DOHH2 (cell line): ENCODE data around the gene PDHX.

Source experiments
- H3F3A ChIP-seq: fragments of 200-600 bp; sonication (generic), shearing (Covaris generic); 2 replicates; pipeline ENCODE4 v1.6.0; 2016; ENCODE audit warnings: antibody characterized with exemption, mild to moderate bottlenecking; ENCODE audit not compliant: control insufficient read depth, insufficient read depth
- H3K27ac ChIP-seq: fragments of 200-600 bp; sonication (generic); 2 replicates; pipeline ENCODE4 v1.5.1; 2014; ENCODE audit warnings: low read depth, mild to moderate bottlenecking, low read length, moderate library complexity
- H3K27me3 ChIP-seq: fragments of 200-600 bp; sonication (generic); 2 replicates; pipeline ENCODE4 v1.6.1; 2014; ENCODE audit warnings: mild to moderate bottlenecking, low read length, mixed read lengths; ENCODE audit not compliant: control insufficient read depth
- H3K36me3 ChIP-seq: fragments of 200-600 bp; sonication (generic); 2 replicates; pipeline ENCODE4 v1.6.1; 2014; ENCODE audit warnings: mild to moderate bottlenecking, low read length, moderate library complexity, mixed read lengths; ENCODE audit not compliant: control insufficient read depth
- H3K4me1 ChIP-seq: fragments of 200-600 bp; sonication (generic); 2 replicates; pipeline ENCODE4 v1.6.1; 2014; ENCODE audit warnings: mild to moderate bottlenecking, low read length, mixed read lengths; ENCODE audit not compliant: control insufficient read depth
- H3K4me2 ChIP-seq: fragments of 200-600 bp; sonication (generic); 2 replicates; pipeline ENCODE4 v1.6.0; 2014; ENCODE audit warnings: mild to moderate bottlenecking, low read length, moderate library complexity
- H3K4me3 ChIP-seq: fragments of 200-600 bp; sonication (generic); 2 replicates; pipeline ENCODE4 v1.5.1; 2014; ENCODE audit warnings: mild to moderate bottlenecking, low read length, mixed read lengths
- H3K79me2 ChIP-seq: fragments of 200-600 bp; sonication (generic); 2 replicates; pipeline ENCODE4 v1.6.1; 2014; ENCODE audit warnings: mild to moderate bottlenecking, low read length, mixed read lengths; ENCODE audit not compliant: control insufficient read depth
- H3K9me2 ChIP-seq: fragments of 200-600 bp; sonication (generic); replicated peaks from 2 replicates; pipeline ENCODE4 v1.6.1; 2014; ENCODE audit warnings: mild to moderate bottlenecking, low read length, mixed read lengths; ENCODE audit not compliant: control insufficient read depth
- H3K9me3 ChIP-seq: fragments of 200-600 bp; sonication (generic); 2 replicates; pipeline ENCODE4 v1.6.1; 2014; ENCODE audit warnings: antibody characterized with exemption, low read length, mixed read lengths; ENCODE audit not compliant: control insufficient read depth, insufficient read depth
- H4K20me1 ChIP-seq: fragments of 200-600 bp; sonication (generic); 2 replicates; pipeline ENCODE4 v1.6.0; 2014; ENCODE audit warnings: low read depth, mild to moderate bottlenecking, antibody characterized with exemption, low read length, moderate library complexity; ENCODE audit not compliant: control insufficient read depth, insufficient read depth
- CTCF ChIP-seq: fragments of 200-600 bp; sonication (generic); IDR thresholded peaks from one replicate; pipeline ENCODE4 v1.5.1; 2014; ENCODE audit warnings: antibody characterized with exemption, mild to moderate bottlenecking, low read depth, low read length; ENCODE audit not compliant: poor library complexity, severe bottlenecking
- EZH2phosphoT487 ChIP-seq: fragments of 200-600 bp; sonication (generic); IDR thresholded peaks from 2 replicates; pipeline ENCODE4 v1.6.1; 2017; ENCODE audit warnings: borderline replicate concordance, mild to moderate bottlenecking, antibody characterized with exemption, low read length, moderate library complexity, mixed read lengths

PDHX gene

GRCh38 chr11:35003186-35003585 lies 86.8 kb downstream of the PDHX start:
- Histone ChIP-seq H3K4me2 (no peak overlapping the region), H3K27ac (no peak overlapping the region), H3K4me1 (peaks cover 3% of the 10 kb centered on the region; the same call in 1 of the 2 replicates)

GRCh38 chr11:35003658-35004057 lies 87.2 kb downstream of the PDHX start:
- no peak overlapping the region for H3K4me2 ChIP-seq

More at GRCh38 chr11:35003186-35003585, 86.8 kb downstream of the PDHX start:
- peaks cover 3% of the 10 kb centered on the region; the same call in 1 of the 2 replicates for H3K27me3 ChIP-seq
- no peaks in the 10 kb centered on the region for H3K36me3 ChIP-seq
- no peaks in the 10 kb centered on the region for H3K9me2 ChIP-seq
- H4K20me1 ChIP-seq: no peaks in the 10 kb centered on the region
- TF ChIP-seq EZH2phosphoT487: no peak
- TF ChIP-seq CTCF: no peak
- H3F3A ChIP-seq: no peaks in the 10 kb centered on the region; the same call in 1 of the 2 replicates
- H3K4me3 ChIP-seq: no peak overlapping the region
- H3K9me3 ChIP-seq: no peaks in the 10 kb centered on the region
- no peaks in the 10 kb centered on the region for H3K79me2 ChIP-seq

GRCh38 chr11:35005141-35005780 lies 88.8 kb downstream of the PDHX start:
- no peaks in the 10 kb centered on the region for H4K20me1 ChIP-seq
- H3F3A ChIP-seq: no peaks in the 10 kb centered on the region
- H3K27ac ChIP-seq: no peak overlapping the region
- no peaks in the 10 kb centered on the region for H3K9me3 ChIP-seq
- TF ChIP-seq CTCF (no peak), EZH2phosphoT487 (no peak)
- no peak overlapping the region for H3K4me2 ChIP-seq
- no peaks in the 10 kb centered on the region for H3K79me2 ChIP-seq
- peaks cover 6% of the 10 kb centered on the region for H3K27me3 ChIP-seq
- H3K9me2 ChIP-seq: no peaks in the 10 kb centered on the region
- no peak overlapping the region for H3K4me3 ChIP-seq
- no peaks in the 10 kb centered on the region for H3K36me3 ChIP-seq
- peaks cover 3% of the 10 kb centered on the region; the same call in 1 of the 2 replicates for H3K4me1 ChIP-seq

More at GRCh38 chr11:35003658-35004057, 87.2 kb downstream of the PDHX start:
- TF ChIP-seq CTCF (no peak), EZH2phosphoT487 (no peak)
- no peak overlapping the region for H3K27ac ChIP-seq
- H4K20me1 ChIP-seq: no peaks in the 10 kb centered on the region
- peaks cover 3% of the 10 kb centered on the region; the same call in 1 of the 2 replicates for H3K27me3 ChIP-seq
- H3K9me2 ChIP-seq: no peaks in the 10 kb centered on the region
- no peaks in the 10 kb centered on the region; the same call in 1 of the 2 replicates for H3F3A ChIP-seq
- no peak overlapping the region for H3K4me3 ChIP-seq
- H3K4me1 ChIP-seq: peaks cover 3% of the 10 kb centered on the region; the same call in 1 of the 2 replicates
- no peaks in the 10 kb centered on the region for H3K36me3 ChIP-seq
- no peaks in the 10 kb centered on the region for H3K9me3 ChIP-seq
- H3K79me2 ChIP-seq: no peaks in the 10 kb centered on the region
